ENCODE measurements around the gene NFATC4. TPM values are rescaled to one million over a fixed set of nuclear protein-coding genes. Genes with fewer than 3 reads are reported as not detected.

The NFATC4 gene
- total and polyA plus RNA-seq, 9 donors = 35.2 to 71.1 (median 52.0) TPM

GRCh38 chr14:24416932-24417619 lies 49.1 kb downstream of the NFATC4 start:
- Histone ChIP-seq H3K36me3 (ENCODE audit: control insufficient read depth, insufficient read depth, low read length) (peaks cover 30% of the 10 kb centered on the region), H3K27ac (ENCODE audit: low read length) (no peak overlapping the region), H3K4me1 (ENCODE audit: control insufficient read depth, insufficient read depth, low read length) (peaks cover 9% of the 10 kb centered on the region), H3K4me3 (ENCODE audit: low read length) (no peak overlapping the region), H3K27me3 (ENCODE audit: control insufficient read depth, insufficient read depth, low read length) (no peaks in the 10 kb centered on the region), H3K9me3 (replicated peaks; ENCODE audit: control insufficient read depth, low read depth, low read length) (no peaks in the 10 kb centered on the region)
- DNase-seq = peak; percentile 36
- 74% methylated on average over 13 of the region's 16 CpGs for WGBS (ENCODE audit: insufficient coverage)

GRCh38 chr14:24417832-24418491 lies 50.0 kb downstream of the NFATC4 start:
- no peak overlapping the region for H3K4me3 ChIP-seq (ENCODE audit: low read length)
- DNase-seq = no peak
- H3K36me3 ChIP-seq (ENCODE audit: control insufficient read depth, insufficient read depth, low read length) = peaks cover 23% of the 10 kb centered on the region
- no peak overlapping the region for H3K27ac ChIP-seq (ENCODE audit: low read length)
- peaks cover 9% of the 10 kb centered on the region for H3K4me1 ChIP-seq (ENCODE audit: control insufficient read depth, insufficient read depth, low read length)
- no peaks in the 10 kb centered on the region for H3K9me3 ChIP-seq (replicated peaks; ENCODE audit: control insufficient read depth, low read depth, low read length)
- 71% methylated on average over 4 of the region's 6 CpGs for WGBS (ENCODE audit: insufficient coverage)
- no peaks in the 10 kb centered on the region for H3K27me3 ChIP-seq (ENCODE audit: control insufficient read depth, insufficient read depth, low read length)

DNA sequence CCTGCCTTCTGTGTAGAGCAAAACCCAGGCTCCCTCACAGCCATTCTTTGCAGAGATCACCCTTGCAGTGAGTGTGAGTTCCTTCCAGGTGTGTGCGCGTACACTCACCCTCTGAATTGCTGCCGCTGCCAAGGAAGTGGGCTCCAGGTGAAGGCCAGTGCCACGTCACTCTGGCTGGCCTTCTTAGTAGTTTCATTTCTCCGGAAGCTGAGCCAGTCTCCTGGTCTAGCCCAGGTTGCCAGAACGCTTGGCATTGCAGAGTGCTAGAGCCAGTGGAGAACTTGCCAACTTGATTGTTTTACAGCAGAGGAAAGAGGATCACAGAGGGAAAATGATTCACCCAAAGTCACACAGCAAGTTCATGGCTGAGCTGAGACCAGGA lies 50.5 kb downstream of the NFATC4 start:
- Histone ChIP-seq H3K27me3 (ENCODE audit: control insufficient read depth, insufficient read depth, low read length) (no peaks in the 10 kb centered on the region), H3K4me3 (ENCODE audit: low read length) (no peak overlapping the region), H3K27ac (ENCODE audit: low read length) (no peak overlapping the region), H3K4me1 (ENCODE audit: control insufficient read depth, insufficient read depth, low read length) (peaks cover 9% of the 10 kb centered on the region), H3K36me3 (ENCODE audit: control insufficient read depth, insufficient read depth, low read length) (peaks cover 19% of the 10 kb centered on the region), H3K9me3 (replicated peaks; ENCODE audit: control insufficient read depth, low read depth, low read length) (no peaks in the 10 kb centered on the region)
- WGBS (ENCODE audit: insufficient coverage) = 69% methylated on average over 4 of the region's 6 CpGs
- peak; percentile 42 for DNase-seq

GRCh38 chr14:24422261-24422660 lies 54.3 kb downstream of the NFATC4 start:
- Histone ChIP-seq H3K9me3 (replicated peaks; ENCODE audit: control insufficient read depth, low read depth, low read length) (no peaks in the 10 kb centered on the region), H3K36me3 (ENCODE audit: control insufficient read depth, insufficient read depth, low read length) (no peaks in the 10 kb centered on the region), H3K27ac (ENCODE audit: low read length) (no peak overlapping the region), H3K4me3 (ENCODE audit: low read length) (no peak overlapping the region), H3K4me1 (ENCODE audit: control insufficient read depth, insufficient read depth, low read length) (peaks cover 9% of the 10 kb centered on the region), H3K27me3 (ENCODE audit: control insufficient read depth, insufficient read depth, low read length) (no peaks in the 10 kb centered on the region)
- 53% methylated on average over 4 of the region's 4 CpGs for WGBS (ENCODE audit: insufficient coverage)
- no peak for DNase-seq

DNA sequence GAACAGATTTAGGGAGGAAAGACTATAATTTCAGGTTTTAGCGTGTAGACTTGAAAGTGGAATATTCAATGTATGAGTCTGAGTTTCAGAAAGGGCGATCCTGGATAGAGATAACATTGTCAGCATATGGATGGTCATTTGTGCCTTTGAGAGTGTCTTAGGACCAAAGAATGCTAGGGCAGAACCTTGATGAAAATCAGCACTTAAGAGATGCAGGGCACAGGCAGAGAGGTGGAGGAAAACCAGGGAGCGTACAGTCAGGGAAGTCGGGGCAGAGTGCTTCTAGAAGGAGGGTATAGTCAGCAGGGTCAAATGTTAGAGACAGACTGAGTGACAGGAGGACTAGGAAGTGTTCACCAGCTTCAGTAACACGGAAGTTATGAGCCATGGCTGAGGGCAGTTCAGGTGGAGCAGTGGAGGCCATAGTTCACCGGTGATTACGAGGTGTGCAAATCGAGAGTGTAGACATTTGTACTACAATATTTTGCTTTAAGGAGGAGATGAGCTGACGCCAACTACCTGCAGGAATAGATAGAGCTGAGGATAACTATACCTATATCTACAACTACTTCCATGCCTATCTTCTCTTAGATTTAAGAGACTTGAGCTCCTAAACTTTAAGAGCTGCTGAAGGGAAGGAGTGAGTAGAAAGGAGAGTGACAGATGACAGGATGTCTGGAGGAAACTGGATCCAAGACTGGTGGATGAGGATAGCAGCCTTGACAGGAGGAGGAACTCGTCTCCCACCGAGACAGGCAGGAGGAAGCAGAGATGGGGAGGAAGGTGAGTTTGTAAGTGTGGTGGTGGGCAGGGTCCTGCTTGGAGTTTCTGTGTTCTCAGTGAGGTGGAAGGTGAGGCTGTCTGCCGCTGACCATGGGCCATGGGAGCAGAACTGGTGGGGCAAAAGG lies 55.0 kb downstream of the NFATC4 start:
- H3K36me3 ChIP-seq (ENCODE audit: control insufficient read depth, insufficient read depth, low read length) = no peaks in the 10 kb centered on the region
- no peaks in the 10 kb centered on the region for H3K9me3 ChIP-seq (replicated peaks; ENCODE audit: control insufficient read depth, low read depth, low read length)
- DNase-seq = no peak
- 68% methylated on average over 8 of the region's 12 CpGs for WGBS (ENCODE audit: insufficient coverage)
- peaks cover 7% of the 10 kb centered on the region for H3K4me1 ChIP-seq (ENCODE audit: control insufficient read depth, insufficient read depth, low read length)
- no peaks in the 10 kb centered on the region for H3K27me3 ChIP-seq (ENCODE audit: control insufficient read depth, insufficient read depth, low read length)
- H3K4me3 ChIP-seq (ENCODE audit: low read length) = no peak overlapping the region
- H3K27ac ChIP-seq (ENCODE audit: low read length) = no peak overlapping the region

DNA sequence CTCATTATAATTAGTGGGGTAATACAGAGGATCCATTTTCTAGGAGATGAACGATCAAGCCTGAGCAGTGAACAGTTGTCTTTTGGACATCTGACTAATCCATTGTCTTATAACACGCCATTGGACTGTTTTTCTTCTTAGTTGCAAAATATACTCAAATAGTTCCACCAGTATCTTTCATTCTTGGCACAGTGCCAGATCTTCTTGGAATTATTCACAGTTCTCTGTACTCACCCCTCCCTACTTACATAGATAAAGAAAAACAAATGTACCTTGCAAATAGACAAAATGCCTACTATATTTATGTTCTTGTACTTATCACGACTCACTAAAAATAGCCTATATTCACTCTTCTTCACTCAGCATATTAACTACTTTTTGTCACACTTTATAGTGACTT lies 57.7 kb downstream of the NFATC4 start:
- Histone ChIP-seq H3K4me1 (ENCODE audit: control insufficient read depth, insufficient read depth, low read length) (peaks cover 14% of the 10 kb centered on the region), H3K27ac (ENCODE audit: low read length) (no peak overlapping the region), H3K36me3 (ENCODE audit: control insufficient read depth, insufficient read depth, low read length) (no peaks in the 10 kb centered on the region), H3K27me3 (ENCODE audit: control insufficient read depth, insufficient read depth, low read length) (no peaks in the 10 kb centered on the region), H3K4me3 (ENCODE audit: low read length) (no peak overlapping the region), H3K9me3 (replicated peaks; ENCODE audit: control insufficient read depth, low read depth, low read length) (no peaks in the 10 kb centered on the region)
- WGBS (ENCODE audit: insufficient coverage) = 20% methylated on average over 1 of the region's 3 CpGs
- DNase-seq = peak; percentile 78

GRCh38 chr14:24426150-24426911 lies 58.3 kb downstream of the NFATC4 start:
- peaks cover under 1% of the 10 kb centered on the region for H3K36me3 ChIP-seq (ENCODE audit: control insufficient read depth, insufficient read depth, low read length)
- H3K4me1 ChIP-seq (ENCODE audit: control insufficient read depth, insufficient read depth, low read length) = peaks cover 20% of the 10 kb centered on the region
- H3K27me3 ChIP-seq (ENCODE audit: control insufficient read depth, insufficient read depth, low read length) = no peaks in the 10 kb centered on the region
- H3K4me3 ChIP-seq (ENCODE audit: low read length) = no peak overlapping the region
- H3K9me3 ChIP-seq (replicated peaks; ENCODE audit: control insufficient read depth, low read depth, low read length) = no peaks in the 10 kb centered on the region
- WGBS (ENCODE audit: insufficient coverage) = 100% methylated on average over 1 of the region's 2 CpGs
- H3K27ac ChIP-seq (ENCODE audit: low read length) = no peak overlapping the region
- DNase-seq = no peak

DNA sequence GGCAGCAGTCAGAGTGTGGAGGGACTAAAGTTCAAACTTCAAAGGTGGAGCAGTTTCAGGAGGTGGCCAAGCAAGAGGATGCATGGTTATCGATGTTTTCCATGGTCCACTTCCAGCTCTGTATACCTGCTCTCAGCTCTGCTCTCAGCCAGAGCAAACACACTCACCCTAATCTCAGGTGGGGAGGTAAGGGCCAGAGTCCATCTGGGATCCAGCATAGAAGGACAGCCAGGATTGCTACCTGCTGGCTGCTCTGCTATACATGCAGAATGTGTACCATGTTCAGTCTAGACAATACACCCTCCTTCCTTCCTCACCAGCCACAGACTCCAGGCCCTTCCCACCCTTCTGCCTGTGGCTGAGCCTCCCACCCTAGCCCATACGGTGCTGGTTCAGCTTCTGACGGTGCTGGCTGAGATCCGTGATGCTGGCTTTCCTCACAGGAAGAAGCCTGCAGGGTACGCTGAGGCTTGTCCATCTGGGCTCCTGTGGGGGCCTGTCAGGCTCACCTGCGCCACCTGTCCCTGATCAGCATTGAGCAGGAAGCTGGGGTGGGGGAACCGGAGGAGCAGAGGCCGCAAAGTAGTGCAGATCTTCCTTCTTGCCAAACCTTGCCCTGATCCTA lies 59.0 kb downstream of the NFATC4 start:
- 18% methylated on average over 2 of the region's 8 CpGs for WGBS (ENCODE audit: insufficient coverage)
- Histone ChIP-seq H3K36me3 (ENCODE audit: control insufficient read depth, insufficient read depth, low read length) (peaks cover 7% of the 10 kb centered on the region), H3K9me3 (replicated peaks; ENCODE audit: control insufficient read depth, low read depth, low read length) (no peaks in the 10 kb centered on the region), H3K4me3 (ENCODE audit: low read length) (no peak overlapping the region), H3K27me3 (ENCODE audit: control insufficient read depth, insufficient read depth, low read length) (no peaks in the 10 kb centered on the region), H3K27ac (ENCODE audit: low read length) (no peak overlapping the region), H3K4me1 (ENCODE audit: control insufficient read depth, insufficient read depth, low read length) (peaks cover 27% of the 10 kb centered on the region)
- DNase-seq = no peak

Measured in muscle of leg (tissue), 11 donors.